NCI-H1694 treated with DMSO at 0.1 percent for 48 hours (cell line): ENCODE measurements around the gene HVCN1.

Source experiments
- DNase-seq: peaks from one replicate; lab custom pipeline; 2025; lab: John Stamatoyannopoulos, UW

HVCN1 gene

DNA sequence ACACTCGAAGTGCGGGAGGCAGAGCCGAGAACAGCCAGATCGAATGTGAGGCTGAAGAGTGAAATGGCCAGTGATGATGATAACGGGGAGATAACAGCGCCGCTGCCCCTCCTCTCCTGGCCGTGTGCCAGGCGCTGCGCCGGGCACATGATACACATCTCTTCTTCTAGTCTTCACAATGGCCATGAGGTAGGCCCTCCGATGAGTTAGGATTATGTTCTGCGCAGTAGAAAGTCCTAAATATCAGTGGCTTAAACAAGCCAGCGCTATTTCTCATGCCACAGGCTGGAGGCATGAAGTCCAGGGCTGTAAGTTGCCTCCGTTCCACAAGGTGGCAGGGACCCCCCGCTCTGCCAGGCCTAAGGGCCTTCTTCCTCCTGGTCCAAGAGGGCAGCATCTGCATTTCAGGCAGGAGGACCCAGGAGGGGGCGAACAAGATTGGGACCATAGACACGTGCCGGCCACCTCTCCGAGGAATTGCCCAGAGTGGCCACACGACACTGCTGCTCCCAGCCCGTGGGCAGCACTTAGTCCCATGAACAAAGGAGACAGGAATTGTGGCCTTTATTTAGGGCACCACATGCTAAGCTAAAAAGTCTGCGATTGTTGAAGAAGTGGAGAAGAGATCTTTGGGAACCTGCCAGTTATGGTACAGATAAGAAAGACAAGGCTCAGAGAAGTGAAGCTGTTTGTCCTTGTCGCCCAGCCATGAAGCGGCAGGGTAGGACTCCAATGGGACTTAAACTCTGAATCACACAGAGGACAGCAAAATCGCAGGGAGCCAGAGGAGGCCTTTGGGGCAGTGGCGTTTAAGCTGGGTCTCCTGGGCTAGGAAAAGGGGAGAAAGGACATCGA lies 10.9 kb upstream of the HVCN1 start:
- DNase-seq = no peak

DNA sequence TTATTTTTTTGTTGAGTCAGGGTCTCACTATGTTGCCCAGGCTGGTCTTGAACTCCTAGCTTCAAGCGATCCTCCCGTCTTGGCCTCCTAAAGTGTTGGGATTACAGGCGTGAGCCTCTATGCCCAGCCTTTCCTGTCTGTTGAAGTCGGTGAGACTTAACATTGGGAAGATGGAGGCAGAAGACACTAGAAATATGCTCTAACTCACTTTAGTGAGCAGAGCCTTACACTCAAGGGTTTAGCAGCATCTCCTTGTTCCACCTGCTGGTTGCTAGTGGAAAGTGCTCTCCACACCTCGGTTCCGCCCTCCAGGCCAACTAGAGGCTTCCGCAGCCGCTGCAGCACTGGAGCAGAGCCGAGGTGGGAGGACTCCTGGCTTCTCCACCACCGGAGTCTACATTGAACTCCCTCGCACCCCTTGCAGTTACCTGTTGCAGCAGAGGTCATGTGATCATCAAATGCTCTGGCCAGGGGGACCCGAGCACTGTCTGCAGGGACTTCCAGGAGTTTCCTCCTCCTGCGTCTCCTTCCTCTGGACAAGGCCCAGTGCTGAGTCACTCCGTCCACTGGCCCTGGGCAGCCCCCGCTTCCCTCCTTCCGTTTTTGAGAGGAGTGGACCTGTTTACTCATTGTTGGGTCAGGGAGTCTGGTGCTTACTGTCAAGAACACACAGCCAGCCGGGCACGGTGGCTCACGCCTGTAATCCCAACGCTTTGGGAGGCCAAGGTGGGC lies 9.4 kb upstream of the HVCN1 start:
- DNase-seq = peak; percentile 37

DNA sequence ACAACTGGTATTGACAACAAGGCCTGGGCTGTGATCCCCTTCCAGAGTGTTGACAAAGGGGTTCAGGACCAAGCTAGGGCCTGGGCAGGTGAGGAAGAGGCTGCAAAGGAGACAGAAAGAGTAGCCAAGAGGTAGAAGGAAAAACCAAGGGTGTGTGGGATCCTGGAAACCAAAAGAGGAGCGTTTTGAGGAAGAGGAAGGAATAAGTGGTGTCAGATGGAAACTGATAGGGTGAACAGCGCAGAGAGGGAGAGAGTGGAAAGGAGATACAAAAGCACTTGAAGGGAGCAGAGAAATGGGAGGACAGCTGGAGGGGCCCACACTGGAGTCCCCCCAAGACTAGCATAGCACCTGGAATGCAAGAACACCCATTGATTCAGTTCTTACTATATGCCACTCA lies 8.3 kb upstream of the HVCN1 start:
- DNase-seq = no peak

DNA sequence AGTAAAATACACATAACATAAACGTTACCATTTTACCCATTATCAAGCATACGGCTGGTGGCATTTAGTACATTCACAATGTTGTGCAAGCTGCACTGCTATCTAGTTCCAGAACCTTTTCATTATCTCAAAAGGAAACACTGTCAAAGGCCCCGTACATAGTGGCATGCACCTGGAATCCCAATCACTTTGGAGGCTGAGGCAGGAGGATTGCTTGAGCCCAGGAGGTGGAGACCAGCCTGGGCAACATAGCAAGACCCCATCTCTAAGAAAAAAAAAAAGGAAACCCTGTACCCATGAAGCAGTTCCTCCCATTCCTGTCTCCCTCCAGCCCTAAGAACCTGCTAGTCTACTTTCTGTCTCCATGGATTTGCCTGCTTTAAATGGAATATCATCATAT lies 7.4 kb upstream of the HVCN1 start:
- DNase-seq = no peak

DNA sequence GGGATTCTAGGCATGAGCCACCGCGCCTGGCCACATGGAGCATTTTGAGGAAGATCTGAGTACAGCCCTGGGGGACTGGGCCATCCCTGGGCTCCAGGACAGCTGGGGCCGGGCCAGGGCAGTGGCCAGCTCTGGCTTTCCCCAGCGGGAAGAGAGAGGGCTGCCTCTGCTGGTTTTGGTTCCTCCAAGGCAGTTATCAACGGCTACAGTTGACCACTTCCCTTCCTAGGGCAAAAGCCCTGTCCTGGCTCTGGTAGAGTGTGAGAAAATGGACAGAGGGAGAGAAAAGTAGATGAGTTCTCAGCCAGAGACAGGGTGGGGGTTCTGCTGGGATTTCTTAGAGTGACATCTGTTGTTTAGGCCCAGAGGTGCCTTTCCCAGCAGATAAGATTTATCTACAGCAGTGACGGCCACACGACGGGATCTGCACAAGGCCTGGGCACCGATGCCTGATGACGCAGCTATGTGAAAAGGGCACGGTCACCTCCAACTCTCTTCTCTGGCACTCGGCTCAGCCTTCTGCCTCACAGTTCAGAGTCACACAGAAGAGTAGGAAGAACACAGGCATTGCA lies 5.5 kb upstream of the HVCN1 start:
- no peak for DNase-seq

DNA sequence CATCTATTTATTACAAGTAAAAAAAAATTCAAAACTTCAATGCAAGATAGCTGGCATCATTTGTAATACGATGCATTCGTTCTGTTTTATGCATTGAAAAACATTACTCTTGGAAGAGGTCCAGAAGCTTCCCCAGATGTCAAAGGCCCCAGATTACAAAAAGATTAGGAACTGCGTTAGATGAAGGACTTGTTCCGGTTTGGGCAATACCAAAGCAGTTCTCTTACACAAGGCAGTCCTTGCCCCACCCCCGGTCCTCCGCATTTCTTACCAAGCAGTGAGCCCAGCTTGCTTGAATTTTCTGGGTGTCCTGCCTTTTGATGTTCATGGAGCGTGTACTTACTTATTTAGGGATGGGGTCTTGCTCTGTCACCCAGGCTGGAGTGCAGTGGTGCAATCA lies 4.8 kb upstream of the HVCN1 start:
- no peak for DNase-seq

DNA sequence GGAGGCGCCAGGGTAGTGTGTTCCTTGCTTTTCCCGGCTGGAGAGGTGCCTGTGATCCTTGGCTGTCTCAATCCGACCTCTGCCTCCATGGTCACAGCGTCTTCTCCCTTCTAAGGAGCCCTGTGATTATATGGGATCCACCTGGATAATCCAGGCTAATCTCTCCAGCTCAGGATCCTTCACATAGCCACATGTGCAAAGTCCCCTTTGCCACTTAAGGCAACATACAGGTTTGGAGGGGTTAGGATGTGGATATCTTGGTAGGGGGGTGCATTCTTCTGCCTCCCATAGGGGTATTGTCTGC lies 1.2 kb upstream of the HVCN1 start:
- DNase-seq = no peak

DNA sequence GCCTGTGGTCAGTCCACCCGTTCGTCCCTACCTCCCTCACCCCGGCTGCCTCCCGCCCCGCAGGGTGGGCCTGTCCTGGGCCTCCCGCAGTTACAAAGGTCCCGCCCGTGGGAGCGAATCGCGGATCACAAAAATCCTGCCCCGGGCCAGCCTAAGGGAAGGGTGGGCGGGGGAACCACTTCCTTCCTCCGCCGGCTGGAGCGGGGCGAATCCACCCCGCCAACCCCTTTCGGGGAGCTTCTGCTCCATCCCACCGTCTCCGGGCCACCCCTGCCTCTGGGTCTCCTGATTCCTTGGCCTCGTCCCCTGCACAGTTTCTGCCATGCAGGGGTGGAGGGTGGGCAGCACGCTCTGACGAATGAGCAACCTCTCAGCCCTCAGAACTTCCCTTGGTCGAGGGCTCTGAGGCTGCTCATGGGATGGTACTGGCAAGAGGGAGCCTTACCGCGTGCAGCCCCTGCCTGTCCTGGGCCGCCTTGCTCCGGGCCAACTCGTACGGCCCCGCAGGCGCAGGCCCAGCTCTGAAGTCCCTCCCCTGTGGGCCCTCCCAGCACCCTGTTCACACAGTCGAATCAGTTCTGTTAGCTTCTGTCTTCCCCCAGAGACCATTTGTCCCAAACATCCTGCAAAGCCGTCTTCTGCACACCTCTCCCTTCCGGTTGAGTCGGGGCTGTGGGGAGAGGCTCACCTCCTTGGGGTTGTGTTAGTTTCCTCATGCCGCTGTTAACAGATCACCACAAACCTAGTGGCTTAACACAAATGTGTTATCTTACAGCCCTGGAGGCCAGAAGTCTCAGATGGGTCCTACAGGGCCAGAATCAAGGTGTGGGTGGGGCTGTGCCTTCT lies 589 bp upstream of the HVCN1 start:
- no peak for DNase-seq

DNA sequence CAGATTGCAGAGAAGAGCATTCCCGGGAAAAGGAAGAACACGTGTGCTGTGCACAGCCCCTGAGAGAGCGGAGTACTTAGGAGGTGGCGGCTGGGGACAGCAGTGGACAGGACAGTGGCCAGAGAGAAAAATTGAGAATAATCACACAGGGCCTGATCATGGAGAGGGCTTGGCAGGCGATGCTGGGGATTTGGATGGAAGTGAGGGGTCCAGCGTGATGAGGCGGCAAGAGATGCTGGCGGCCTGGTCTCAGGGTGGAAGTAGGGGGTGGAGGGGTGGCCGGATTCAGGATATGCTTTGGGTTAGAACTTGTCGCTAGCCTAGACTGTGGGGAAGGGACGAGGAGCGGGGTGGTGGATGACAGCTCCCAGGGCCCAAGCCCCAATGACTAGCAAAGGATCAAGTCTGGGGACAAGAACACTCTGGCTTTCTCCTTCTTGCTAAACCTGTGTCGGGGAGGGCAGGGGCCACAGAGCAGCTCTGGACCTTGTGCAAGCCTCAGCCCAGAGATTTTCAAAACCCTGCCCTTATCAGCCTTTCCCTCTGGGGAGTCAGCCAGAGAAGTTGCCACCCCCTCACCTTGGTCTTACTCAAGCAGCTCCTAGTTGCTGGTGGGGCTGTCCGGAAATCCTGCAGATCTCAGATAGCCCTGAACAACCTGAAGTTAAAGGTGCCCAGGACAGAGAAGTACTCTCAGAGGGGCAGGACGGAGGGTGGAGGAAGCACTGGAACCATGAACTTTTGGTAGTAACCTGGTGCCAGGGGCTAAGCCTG lies 1.3 kb downstream of the HVCN1 start:
- DNase-seq = no peak

DNA sequence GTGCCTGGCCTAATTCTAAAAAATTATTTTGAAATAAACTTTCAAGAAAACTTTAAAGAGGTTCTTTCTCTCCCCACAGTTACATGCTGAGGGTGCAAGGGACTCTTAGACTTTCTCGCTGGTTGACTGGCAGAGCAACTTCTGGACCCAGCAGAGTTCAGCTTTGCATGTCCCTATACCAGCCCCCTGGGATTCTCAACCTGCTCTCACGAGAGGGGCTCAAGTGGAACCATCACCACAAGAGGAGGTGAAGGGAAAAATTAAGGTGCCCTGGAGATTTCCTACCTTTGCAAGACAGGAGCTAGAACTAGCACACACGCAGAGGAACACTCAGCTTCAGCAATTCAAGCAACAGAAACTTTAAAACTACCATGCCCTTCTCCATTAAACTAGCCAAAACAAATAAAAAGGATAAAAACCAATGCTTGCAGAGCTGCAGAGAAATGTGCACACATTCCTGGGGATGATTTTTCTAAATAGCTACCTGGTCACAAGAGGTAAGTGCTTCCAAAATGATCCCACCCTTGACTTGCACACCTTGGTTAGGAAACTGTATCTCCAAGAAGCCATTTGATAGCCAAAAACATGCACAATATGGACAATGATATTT lies 2.5 kb downstream of the HVCN1 start:
- no peak for DNase-seq

DNA sequence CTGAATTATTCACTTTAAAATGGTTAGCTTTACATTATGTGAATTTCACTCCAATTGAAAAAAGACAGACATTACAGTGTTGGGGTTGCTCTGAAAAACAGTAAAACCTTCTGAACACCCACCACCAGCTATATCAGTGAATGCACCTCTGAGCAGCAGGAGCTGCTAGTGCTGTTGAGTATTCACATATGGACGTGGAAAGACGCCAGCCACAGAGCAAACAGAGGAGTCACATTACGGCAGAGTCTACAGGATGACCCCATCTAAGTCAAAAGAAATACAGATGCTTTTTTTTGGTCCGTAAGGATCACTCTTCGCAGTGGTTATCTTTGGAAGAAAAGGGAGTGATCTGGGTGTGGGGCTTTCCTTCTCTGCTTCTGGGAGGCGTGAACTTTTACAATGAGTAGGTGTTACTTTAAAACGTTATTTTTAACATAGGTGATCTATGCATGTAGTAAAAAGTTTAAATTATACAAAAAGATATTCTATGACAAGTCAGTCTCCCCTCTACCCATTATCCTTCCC lies 4.5 kb downstream of the HVCN1 start:
- peak; percentile 35 for DNase-seq

DNA sequence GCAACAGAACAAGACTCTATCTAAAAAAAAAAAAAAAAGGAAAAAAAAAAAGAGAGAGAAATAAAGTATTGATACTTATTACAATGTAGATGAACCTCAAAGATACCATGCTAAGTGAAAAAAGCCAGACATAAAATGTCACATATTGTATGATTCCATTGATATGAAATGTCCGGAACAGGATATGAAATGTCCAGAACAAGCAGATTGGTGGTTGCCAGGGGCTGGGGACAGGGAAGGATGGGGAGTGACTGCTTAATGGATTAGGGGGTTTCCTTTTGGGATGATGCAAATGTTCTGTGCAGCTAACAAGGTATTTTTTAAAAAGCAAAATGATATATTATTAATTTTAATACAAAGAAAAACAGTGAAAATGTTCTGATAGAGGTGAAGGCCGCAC lies 5.0 kb downstream of the HVCN1 start:
- DNase-seq = no peak

DNA sequence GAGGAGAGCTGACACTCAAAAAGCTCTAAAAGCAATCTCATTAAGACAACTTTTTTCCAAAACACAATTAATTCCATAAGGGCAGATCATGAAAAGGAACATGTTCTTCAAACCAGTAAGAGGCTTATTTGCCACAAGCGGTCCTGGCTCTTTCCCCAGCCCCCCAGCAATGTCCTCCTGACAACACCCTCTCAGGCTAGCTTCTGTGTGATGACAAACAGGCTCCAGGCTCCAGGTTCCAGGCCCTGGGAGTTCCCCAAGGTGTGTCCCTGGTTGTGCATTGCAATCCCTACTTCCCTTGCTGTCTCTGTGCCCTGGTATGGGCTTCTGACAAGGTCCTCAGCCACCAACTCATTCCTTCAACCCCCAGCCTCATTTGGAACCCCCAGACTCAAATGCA lies 8.9 kb downstream of the HVCN1 start:
- DNase-seq = no peak

DNA sequence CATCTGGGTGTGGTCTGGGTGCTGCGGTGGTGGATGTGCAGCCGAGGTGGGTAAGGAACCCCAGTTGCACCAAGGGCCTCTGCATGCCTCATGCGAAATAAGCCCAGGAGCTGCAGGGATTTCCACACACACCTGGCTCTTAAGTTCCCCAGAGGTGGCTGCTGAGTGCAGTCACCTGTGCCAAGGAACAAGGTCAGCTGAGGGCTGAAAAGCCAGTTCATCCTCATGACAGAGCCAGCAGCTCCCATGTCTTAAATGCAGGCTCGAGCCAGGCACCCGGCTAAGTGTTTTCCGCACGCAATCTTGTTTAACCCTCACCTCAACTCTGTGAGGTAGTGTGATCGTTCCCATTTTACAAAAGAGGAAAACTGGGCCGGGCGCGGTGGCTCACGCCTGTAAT lies 9.7 kb downstream of the HVCN1 start:
- DNase-seq = no peak

DNA sequence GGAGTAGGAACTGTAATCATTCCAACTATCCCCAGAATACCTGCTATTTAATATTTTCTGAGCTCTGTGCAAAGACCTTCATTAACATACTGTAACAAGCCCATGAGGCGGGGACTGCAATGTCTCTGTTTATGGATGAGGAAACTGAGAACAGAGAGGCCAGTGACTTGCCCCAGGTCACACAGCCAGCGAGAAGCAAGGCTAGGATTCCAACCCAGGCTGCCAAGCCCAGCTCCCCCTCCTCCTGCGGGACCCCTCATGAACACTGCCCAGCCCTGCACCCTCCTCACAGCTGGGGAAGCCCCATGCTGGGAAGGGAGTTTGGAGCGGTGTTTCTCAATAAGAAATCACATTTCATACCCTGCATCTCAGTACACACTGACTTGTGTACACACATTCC lies 10.9 kb downstream of the HVCN1 start:
- DNase-seq = no peak

DNA sequence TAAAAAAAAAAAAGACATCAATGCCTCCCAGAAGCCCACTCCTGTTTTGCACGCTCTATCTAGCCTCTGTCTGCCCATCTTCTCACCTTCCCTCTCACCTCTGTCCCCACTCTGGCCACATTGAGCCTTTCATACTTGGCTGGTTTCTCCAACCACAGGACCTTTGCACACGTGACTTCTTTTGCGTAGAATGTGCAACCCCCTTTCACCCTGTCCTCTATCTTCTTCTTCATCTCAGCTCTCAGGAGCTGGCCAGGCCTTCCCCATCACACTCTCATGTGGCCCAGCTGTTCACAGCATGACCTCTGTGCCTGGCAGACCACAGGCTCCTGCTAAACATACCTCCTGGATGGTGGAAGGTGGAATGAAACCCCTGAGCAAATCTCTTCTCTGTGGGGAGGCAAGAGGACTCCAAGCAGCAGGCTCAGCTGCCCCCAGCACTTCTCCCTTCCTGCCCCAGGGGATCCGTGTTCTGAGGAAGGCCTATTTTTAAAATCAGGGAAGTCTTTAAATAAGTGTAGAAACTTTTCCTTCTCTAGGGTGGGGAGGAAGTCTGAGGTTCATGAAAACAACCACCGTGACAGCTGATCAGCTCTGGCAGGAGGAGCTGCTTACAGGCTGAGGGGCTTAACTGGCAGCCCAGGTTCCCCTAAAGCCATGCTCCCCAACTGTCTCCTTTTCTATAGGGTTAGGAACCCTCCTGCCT lies 11.6 kb downstream of the HVCN1 start:
- no peak for DNase-seq

DNA sequence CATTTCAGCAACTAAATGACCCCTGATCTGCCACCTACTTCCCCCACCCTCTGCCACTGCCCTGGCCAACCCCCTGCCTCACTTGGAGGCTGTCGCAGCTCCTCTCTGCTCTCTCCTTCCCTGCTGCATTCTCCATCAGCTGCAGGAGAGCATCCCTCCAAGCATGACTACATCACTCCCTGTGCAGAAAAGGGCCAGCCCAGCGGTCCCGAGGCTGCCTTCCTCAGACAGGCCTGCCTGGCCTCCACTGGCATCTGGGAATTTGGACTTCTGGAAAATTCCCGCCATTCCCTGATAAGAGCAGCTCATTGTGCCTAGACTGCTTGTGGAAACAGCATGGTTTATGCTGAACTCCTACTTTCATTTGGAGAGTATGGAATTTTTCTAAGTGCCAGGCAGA lies 12.7 kb downstream of the HVCN1 start:
- DNase-seq = no peak

DNA sequence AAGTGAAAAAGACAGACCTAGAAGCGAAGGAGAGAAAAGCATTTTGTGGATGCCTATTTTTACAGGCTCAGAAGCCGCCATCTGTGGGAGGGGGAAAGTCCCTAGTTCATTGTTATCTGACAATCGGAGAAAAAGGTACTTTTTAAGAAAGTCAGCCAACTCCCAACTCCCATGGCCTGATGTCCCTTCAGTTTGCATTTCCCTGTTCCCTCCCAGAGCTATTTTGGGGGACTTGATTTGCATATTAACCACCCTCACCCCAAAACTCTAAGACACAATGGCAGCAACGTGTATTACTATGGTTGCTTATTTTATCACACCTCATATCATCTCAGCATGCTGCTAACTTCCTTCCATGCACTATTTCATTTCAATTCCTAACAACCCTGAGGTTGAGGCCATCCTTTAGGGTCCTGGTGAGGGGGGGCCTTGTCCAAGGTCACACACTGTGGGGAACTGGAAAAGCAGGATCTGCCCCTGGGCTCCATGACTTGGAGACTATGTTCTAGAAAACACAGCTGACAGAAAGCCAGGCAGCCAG lies 18.7 kb downstream of the HVCN1 start:
- DNase-seq = no peak

DNA sequence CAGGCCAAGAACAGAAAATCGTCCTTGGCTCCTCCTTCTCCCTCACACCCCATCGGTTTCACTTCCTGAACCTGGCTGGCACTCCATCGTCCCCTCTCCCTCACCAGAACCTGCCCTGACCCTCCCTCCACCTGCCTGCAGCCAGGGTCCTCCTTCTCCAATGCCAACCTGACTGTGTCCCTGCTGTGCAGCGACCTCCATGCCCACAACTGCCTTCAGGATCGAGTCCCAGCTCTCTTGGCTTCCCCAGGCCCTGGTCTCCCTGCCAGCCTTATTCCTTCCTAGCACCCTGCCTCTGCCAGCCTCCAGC lies 19.8 kb downstream of the HVCN1 start:
- no peak for DNase-seq

DNA sequence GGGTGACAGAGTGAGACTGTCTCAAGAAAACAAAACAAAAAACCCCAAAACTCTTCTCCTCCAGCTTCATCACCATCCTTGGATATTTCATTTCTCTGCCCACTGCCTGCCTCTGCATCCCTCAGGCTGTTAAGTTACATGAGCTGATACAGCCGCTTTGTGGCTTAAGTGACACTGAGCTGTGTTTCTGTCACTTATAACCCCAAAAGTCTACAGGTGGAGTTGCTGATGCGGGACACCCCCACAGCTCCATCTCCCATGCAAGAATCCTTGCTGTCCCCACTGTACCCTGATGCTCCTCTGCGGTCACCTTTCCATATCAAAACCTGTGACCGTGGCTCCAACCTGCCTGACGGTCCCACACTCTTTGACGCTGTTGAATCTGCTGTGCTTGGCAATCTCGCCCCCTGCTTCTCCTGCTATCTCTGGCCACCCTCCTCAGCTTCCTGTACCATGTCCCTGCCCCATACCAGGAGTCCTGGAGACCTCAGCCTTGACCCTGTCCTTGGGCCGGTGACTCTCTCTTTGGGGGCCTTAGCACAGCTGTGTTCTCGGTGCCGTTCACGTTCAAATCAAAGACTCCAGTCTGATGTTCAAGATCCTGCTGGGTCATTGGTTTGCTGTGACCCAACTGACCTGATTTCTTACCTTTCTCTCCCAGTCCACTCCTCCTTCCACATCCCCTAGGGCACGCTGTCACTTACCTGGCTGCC lies 20.3 kb downstream of the HVCN1 start:
- DNase-seq = no peak
